Thoracic aorta (tissue), 2 donors: ENCODE data around the gene ZZZ3. TPM values are rescaled to one million over a fixed set of nuclear protein-coding genes. Genes with fewer than 3 reads are reported as not detected.

ENCODE experiments used
- ATAC-seq: fragments of 150-250 bp; one replicate; pipeline ENCODE4 v1.8.0; 2017; ENCODE audit warnings: low read depth; ENCODE audit not compliant: insufficient number of reproducible peaks, low FRiP score
- DNase-seq: peaks from one replicate; pipeline ENCODE4 v3.0.0-alpha.2; 2020; ENCODE audit warnings: low spot score
- H3K27ac ChIP-seq, 2 donors: fragments of 200-600 bp; sonication (generic); 1 replicate in 1 of 2; 2 replicates in 1 of 2; pipeline ENCODE4 v1.5.1; 2016; ENCODE audit warnings: mild to moderate bottlenecking in 2 of 2, moderate library complexity in 2 of 2
- H3K27me3 ChIP-seq: fragments of 200-600 bp; sonication (generic); replicated peaks from 2 replicates; pipeline ENCODE4 v1.6.0; 2016; ENCODE audit warnings: mild to moderate bottlenecking; ENCODE audit not compliant: insufficient read depth
- H3K36me3 ChIP-seq: fragments of 200-600 bp; sonication (generic); one replicate; pipeline ENCODE4 v1.5.1; 2016
- H3K4me1 ChIP-seq, 2 donors: fragments of 200-600 bp; sonication (generic); 1 replicate in 1 of 2; 2 replicates in 1 of 2; pipeline versions ENCODE4 v1.5.1 to v1.6.0; 2016; ENCODE audit warnings: low read depth in 2 of 2, mild to moderate bottlenecking in 1 of 2; ENCODE audit not compliant: control insufficient read depth in 1 of 2
- H3K4me3 ChIP-seq: fragments of 200-600 bp; sonication (generic); 2 replicates; pipeline ENCODE4 v1.5.1; 2016; ENCODE audit warnings: mild to moderate bottlenecking
- H3K9me3 ChIP-seq: fragments of 200-600 bp; sonication (generic); 2 replicates; pipeline ENCODE4 v1.5.1; 2016
- total RNA-seq, 2 donors: library from RNA; depleted of rRNA; stranded (reverse); fragments of >200 nt; gene quantifications; one replicate each; pipeline versions ENCODE4 v1.1.0 to v1.2.3, GENCODE V29; 2016
- TF ChIP-seq, protein P1 (sequence below): fragments of 200-600 bp; sonication (generic); IDR thresholded peaks from one replicate; pipeline ENCODE4 v1.5.1; 2019; ENCODE audit warnings: antibody characterized with exemption

The ZZZ3 gene
- total RNA-seq, 2 donors from 2014 or later, result 42.4 to 66.9 TPM

DNA sequence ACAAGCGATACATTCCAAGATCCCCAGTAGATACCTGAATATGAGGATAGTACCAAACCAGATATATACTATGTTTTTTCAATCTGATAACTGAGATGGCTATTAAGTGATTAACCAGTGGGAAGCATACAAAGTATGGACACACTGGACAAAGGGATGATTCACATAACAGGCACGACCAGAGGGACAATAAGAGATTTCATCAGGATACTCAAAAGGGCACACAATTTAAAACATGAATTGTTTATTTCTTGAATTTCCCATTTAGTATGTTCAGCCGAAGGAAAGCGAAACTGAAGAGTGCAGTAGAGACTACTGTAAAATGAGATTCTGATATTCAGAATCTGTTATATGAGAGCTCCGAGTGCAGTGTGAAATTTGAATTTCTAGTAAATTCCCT, 10.6 kb downstream of the ZZZ3 start:
- ATAC-seq (no peak), DNase-seq (no peak)
- no peaks in the 10 kb centered on the region for H3K36me3 ChIP-seq
- H3K4me1 ChIP-seq, result peaks cover 0 to 32% of the 10 kb centered on the region in 2 donors
- no peaks in the 10 kb centered on the region for H3K9me3 ChIP-seq
- TF ChIP-seq, protein P1, sequence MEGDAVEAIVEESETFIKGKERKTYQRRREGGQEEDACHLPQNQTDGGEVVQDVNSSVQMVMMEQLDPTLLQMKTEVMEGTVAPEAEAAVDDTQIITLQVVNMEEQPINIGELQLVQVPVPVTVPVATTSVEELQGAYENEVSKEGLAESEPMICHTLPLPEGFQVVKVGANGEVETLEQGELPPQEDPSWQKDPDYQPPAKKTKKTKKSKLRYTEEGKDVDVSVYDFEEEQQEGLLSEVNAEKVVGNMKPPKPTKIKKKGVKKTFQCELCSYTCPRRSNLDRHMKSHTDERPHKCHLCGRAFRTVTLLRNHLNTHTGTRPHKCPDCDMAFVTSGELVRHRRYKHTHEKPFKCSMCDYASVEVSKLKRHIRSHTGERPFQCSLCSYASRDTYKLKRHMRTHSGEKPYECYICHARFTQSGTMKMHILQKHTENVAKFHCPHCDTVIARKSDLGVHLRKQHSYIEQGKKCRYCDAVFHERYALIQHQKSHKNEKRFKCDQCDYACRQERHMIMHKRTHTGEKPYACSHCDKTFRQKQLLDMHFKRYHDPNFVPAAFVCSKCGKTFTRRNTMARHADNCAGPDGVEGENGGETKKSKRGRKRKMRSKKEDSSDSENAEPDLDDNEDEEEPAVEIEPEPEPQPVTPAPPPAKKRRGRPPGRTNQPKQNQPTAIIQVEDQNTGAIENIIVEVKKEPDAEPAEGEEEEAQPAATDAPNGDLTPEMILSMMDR, result no peak
- H3K4me3 ChIP-seq, result no peak overlapping the region
- H3K27ac ChIP-seq, result no peak overlapping the region
- no peaks in the 10 kb centered on the region for H3K27me3 ChIP-seq

DNA sequence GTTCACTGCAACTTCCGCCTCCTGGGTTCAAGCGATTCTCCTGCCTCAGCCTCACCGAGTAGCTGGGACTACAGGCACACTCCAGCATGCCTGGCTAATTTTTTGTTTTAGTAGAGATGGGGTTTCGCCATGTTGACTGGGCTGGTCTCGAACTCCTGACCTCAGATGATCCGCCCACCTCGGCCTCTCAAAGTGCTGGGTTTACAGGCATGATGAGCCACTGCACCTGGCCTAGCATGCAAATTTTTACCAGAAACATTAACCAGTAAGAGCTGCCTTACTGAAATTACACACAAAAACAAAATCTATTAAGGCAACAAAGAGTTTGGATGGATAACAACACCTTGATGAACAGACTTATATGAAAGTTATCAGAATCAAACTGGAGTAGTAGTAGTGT, 12.1 kb downstream of the ZZZ3 start:
- TF ChIP-seq, protein P1, result no peak
- Histone ChIP-seq H3K4me3 (no peak overlapping the region), H3K36me3 (no peaks in the 10 kb centered on the region), H3K4me1 (peaks cover 3 to 39% of the 10 kb centered on the region in 2 donors), H3K27ac (no peak overlapping the region), H3K27me3 (no peaks in the 10 kb centered on the region), H3K9me3 (no peaks in the 10 kb centered on the region)
- no peak for DNase-seq
- no peak for ATAC-seq

DNA sequence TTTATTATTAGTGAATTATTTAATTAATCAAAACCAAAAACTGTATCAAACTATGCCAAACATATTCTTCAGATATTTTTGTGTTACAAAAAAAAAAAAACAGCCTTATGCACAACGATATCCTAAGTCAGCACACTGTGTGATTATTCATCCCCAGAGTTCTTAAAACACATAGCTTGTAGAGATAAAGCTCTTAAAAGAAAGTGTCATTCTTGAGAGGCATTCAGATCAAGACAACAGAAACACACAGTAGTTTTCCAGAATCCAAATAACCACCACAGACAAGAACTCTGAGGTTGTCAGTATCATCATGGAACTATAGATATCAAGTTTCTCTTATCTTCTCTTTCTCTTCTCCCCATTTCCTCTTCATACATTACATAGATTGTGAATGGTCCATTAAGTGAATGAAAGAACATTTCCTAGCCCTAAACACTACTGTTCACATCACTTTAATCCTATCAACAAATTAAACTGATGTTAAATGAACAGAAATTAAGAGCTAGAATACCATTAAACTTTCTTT, 13.5 kb downstream of the ZZZ3 start:
- Histone ChIP-seq H3K9me3 (no peaks in the 10 kb centered on the region), H3K4me1 (peaks cover 3 to 37% of the 10 kb centered on the region in 2 donors), H3K27me3 (no peaks in the 10 kb centered on the region), H3K27ac (no peak overlapping the region), H3K4me3 (no peak overlapping the region), H3K36me3 (no peaks in the 10 kb centered on the region)
- ATAC-seq (no peak), DNase-seq (no peak)
- TF ChIP-seq, protein P1, result no peak

DNA sequence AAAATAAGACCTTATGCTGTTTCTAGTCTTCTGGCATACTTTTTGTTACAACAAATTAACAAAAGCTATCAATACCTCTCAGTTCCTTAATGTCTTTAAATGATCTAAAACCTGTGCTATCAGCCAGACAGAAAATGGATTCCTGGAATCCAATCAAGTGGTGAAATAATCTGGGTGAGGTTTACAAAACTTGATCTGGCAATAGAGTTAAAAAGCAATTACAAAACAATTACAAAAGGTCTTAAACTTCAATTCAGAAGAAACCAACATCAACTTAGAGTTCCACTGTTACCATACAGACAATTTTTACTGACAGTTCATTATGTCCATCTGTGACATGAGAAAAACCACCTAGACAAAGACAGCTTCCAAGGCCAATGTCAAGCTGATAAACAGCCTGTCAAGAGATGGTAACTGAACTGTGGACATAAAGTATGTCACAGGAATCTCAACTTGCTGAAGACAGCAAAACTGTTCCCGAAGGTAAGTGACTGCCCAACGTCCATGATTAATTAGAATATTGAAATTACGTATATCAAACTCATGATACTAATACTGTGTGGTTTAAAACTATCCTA, 17.4 kb downstream of the ZZZ3 start:
- H3K27ac ChIP-seq, result no peak overlapping the region
- H3K9me3 ChIP-seq, result no peaks in the 10 kb centered on the region
- H3K27me3 ChIP-seq, result no peaks in the 10 kb centered on the region
- no peaks in the 10 kb centered on the region for H3K36me3 ChIP-seq
- peaks cover 3 to 7% of the 10 kb centered on the region in 2 donors for H3K4me1 ChIP-seq
- TF ChIP-seq, protein P1, result no peak
- DNase-seq (no peak), ATAC-seq (no peak)
- no peak overlapping the region for H3K4me3 ChIP-seq

DNA sequence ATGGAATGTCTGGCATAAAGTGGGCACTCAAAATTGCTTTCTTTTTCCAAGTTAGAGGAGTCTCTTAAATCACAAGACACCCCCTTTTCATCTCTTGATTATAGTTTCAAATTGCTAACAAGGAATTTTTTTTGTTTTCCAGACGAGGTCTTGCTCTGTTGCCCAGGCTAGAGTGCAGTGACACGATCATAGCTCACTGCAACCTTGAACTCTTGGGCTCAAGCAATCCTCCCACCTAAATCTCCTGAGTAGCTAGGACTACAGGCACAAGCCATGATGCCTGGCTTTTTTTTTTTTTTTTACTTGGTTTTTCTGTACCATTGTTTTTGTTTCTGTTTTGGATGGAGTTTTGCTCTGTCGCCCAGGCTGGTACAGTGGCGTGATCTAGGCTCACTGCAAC, 20.8 kb downstream of the ZZZ3 start:
- no peak for ATAC-seq
- Histone ChIP-seq H3K4me1 (peaks cover 2 to 7% of the 10 kb centered on the region in 2 donors), H3K36me3 (no peaks in the 10 kb centered on the region), H3K27ac (no peak overlapping the region), H3K27me3 (no peaks in the 10 kb centered on the region), H3K4me3 (no peak overlapping the region), H3K9me3 (no peaks in the 10 kb centered on the region)
- TF ChIP-seq, protein P1, result no peak
- DNase-seq, result no peak
